PC-3 (cell line): ENCODE results near the gene WWC2. TPM values are rescaled to one million over a fixed set of nuclear protein-coding genes. Genes with fewer than 3 reads are reported as not detected.

Experiments
- ATAC-seq: fragments of 200-7000 bp; cut with Tn5 transposase; 2 replicates; pipeline ENCODE4 v1.9.1; 2020; ENCODE audit warnings: mild to moderate bottlenecking, moderate library complexity
- BruUV-seq: library from RNA; stranded (reverse); fragments of 400-500 nt; replicated peaks from 2 replicates; lab custom pipeline; 2021; lab: Mats Ljungman, UMichigan
- CTCF ChIA-PET: fragments of 300-600 bp; sonication (Branson Sonifier 250); formaldehyde crosslinking; loops from one replicate; lab custom pipeline; 2022; ENCODE audit warnings: antibody characterized with exemption; lab: Charles Lee
- POLR2A ChIA-PET: fragments of 300-600 bp; sonication (Branson Sonifier 250); formaldehyde crosslinking; loops from one replicate; lab custom pipeline; 2022; ENCODE audit warnings: antibody characterized with exemption; ENCODE audit not compliant: unreplicated experiment; lab: Charles Lee
- DNase-seq: peaks from one replicate; pipeline ENCODE4 v3.0.0-alpha.2; 2015
- H2AFZ ChIP-seq: fragments of 300-600 bp; sonication (generic); 2 replicates; pipeline ENCODE4 v1.6.0; 2016; ENCODE audit warnings: antibody characterized with exemption, low read length
- H3F3A ChIP-seq: fragments of 300-600 bp; sonication (generic); one replicate; pipeline ENCODE4 v1.6.0; 2017; ENCODE audit warnings: antibody characterized with exemption, low read length, control low read depth, mild to moderate bottlenecking; ENCODE audit not compliant: unreplicated experiment
- H3K27ac ChIP-seq: fragments of 300-600 bp; sonication (generic); 2 replicates; pipeline ENCODE4 v1.5.1; 2016; ENCODE audit warnings: mild to moderate bottlenecking, low read length
- H3K27me3 ChIP-seq: fragments of 300-600 bp; sonication (generic); 2 replicates; pipeline ENCODE4 v1.6.1; 2016; ENCODE audit warnings: low read length, mixed read lengths
- H3K36me3 ChIP-seq: fragments of 300-600 bp; sonication (generic); 2 replicates; pipeline ENCODE4 v1.6.1; 2016; ENCODE audit warnings: low read depth, mixed run types, low read length, mixed read lengths
- H3K4me1 ChIP-seq: fragments of 300-600 bp; sonication (generic); 2 replicates; pipeline ENCODE4 v1.5.1; 2016; ENCODE audit warnings: low read length; ENCODE audit not compliant: insufficient read depth
- H3K4me2 ChIP-seq: fragments of 300-600 bp; sonication (generic); 2 replicates; pipeline ENCODE4 v1.6.0; 2016; ENCODE audit warnings: low read length
- H3K4me3 ChIP-seq: fragments of 300-600 bp; sonication (generic); 2 replicates; pipeline ENCODE4 v1.5.1; 2016; ENCODE audit warnings: mild to moderate bottlenecking, low read length, mixed read lengths
- H3K79me2 ChIP-seq: fragments of 300-600 bp; sonication (generic); 2 replicates; pipeline ENCODE4 v1.6.1; 2017; ENCODE audit warnings: low read length, mixed read lengths
- H3K9ac ChIP-seq: fragments of 300-600 bp; sonication (generic); 2 replicates; pipeline ENCODE4 v1.6.0; 2016; ENCODE audit warnings: mild to moderate bottlenecking, low read length
- H3K9me2 ChIP-seq: fragments of 300-600 bp; sonication (generic); replicated peaks from 2 replicates; pipeline ENCODE4 v1.6.1; 2016; ENCODE audit warnings: mixed run types, low read length, mixed read lengths
- H3K9me3 ChIP-seq: fragments of 300-600 bp; sonication (generic); 2 replicates; pipeline ENCODE4 v1.6.1; 2016; ENCODE audit warnings: low read length, mixed read lengths
- H4K20me1 ChIP-seq: fragments of 300-600 bp; sonication (generic); 2 replicates; pipeline ENCODE4 v1.6.1; 2016; ENCODE audit warnings: low read length, mixed read lengths
- EZH2 ChIP-seq: fragments of 300-600 bp; sonication (generic); IDR thresholded peaks from one replicate; pipeline ENCODE4 v1.6.1; 2017; ENCODE audit warnings: antibody characterized with exemption, mild to moderate bottlenecking, low read length; ENCODE audit not compliant: unreplicated experiment
- EZH2phosphoT487 ChIP-seq: fragments of 300-600 bp; sonication (generic); IDR thresholded peaks from 2 replicates; pipeline ENCODE4 v1.6.1; 2018; ENCODE audit warnings: mild to moderate bottlenecking, antibody characterized with exemption, low read length, borderline replicate concordance
- intact Hi-C: fragments of 100-400 bp; cut with micrococcal nuclease; formaldehyde crosslinking; loops from 2 replicates; pipeline ENCODE4 v1.9.0; 2023
- total RNA-seq: library from RNA; depleted of rRNA; stranded (reverse); fragments of >200 nt; gene quantifications from 2 replicates; pipeline ENCODE4 v1.2.3, GENCODE V29; 2014
- TF ChIP-seq, protein P1 (sequence below): fragments of 300-600 bp; sonication (generic); conservative IDR thresholded peaks from 2 replicates; pipeline ENCODE4 v1.5.1; 2017; ENCODE audit warnings: antibody characterized with exemption, low read depth, mild to moderate bottlenecking, low read length

WWC2 gene
- total RNA-seq, 1 experiment from 2014 or later: 15.8 TPM

DNA sequence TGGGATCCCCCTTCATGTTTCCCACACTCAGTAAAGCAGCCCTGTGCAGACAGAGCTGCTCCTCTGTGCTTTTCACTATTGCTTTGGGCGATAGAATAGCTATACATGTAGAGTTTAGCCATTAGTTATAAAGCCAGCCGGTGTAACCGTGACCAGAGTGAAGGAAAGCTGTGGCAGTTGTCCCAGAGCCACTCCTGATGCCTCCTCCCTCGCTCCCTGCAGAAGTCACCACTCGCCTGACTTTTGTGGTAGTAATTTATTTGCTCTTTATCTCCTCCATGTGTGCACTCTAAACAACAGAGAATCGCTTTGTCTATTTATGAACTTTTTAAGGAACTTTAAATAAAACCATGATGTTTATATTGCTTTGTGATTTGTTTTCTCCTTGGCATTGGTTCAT, 41.8 kb upstream of the WWC2 start:
- TF ChIP-seq, protein P1, sequence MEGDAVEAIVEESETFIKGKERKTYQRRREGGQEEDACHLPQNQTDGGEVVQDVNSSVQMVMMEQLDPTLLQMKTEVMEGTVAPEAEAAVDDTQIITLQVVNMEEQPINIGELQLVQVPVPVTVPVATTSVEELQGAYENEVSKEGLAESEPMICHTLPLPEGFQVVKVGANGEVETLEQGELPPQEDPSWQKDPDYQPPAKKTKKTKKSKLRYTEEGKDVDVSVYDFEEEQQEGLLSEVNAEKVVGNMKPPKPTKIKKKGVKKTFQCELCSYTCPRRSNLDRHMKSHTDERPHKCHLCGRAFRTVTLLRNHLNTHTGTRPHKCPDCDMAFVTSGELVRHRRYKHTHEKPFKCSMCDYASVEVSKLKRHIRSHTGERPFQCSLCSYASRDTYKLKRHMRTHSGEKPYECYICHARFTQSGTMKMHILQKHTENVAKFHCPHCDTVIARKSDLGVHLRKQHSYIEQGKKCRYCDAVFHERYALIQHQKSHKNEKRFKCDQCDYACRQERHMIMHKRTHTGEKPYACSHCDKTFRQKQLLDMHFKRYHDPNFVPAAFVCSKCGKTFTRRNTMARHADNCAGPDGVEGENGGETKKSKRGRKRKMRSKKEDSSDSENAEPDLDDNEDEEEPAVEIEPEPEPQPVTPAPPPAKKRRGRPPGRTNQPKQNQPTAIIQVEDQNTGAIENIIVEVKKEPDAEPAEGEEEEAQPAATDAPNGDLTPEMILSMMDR: no peak
- TF ChIP-seq EZH2phosphoT487 (no peak), EZH2 (no peak)

DNA sequence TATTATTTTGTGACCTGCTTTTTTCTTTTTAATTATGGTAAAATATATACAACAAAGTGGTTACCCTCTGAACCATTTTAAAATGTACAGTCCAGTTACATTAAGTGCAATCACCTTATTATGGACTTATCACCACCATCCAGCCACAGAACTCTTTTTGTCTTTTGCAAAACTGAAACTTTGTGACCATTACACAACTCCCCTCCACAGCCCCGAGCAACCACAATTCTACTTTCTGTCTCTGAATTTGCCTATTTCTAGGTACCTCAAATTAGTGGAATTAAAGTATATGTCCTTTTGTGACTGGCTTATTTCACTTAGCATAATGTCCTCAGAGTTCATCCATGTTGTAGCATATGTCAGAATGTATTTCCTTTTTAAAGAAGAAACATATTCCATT, 39.3 kb upstream of the WWC2 start:
- no peaks in the 10 kb centered on the region for H4K20me1 ChIP-seq
- DNase-seq (no peak), ATAC-seq (no peak)
- no peaks in the 10 kb centered on the region for H3F3A ChIP-seq
- H3K79me2 ChIP-seq: no peaks in the 10 kb centered on the region
- no peak overlapping the region for H2AFZ ChIP-seq
- no peak overlapping the region for H3K4me3 ChIP-seq
- intact Hi-C loops: no loop called here
- H3K27me3 ChIP-seq: no peaks in the 10 kb centered on the region
- ChIA-PET CTCF (no interaction called here), POLR2A (no interaction called here)
- H3K4me2 ChIP-seq: no peak overlapping the region
- no peaks in the 10 kb centered on the region for H3K36me3 ChIP-seq
- H3K9me3 ChIP-seq: no peaks in the 10 kb centered on the region
- TF ChIP-seq, protein P1: no peak
- TF ChIP-seq EZH2phosphoT487: no peak
- no peak for TF ChIP-seq EZH2
- no peak overlapping the region for H3K27ac ChIP-seq
- no TSS peak for BruUV-seq
- no peak overlapping the region for H3K9ac ChIP-seq
- H3K4me1 ChIP-seq: no peaks in the 10 kb centered on the region
- no peaks in the 10 kb centered on the region for H3K9me2 ChIP-seq

More for the DNA sequence above, 41.8 kb upstream of the WWC2 start:
- DNase-seq: no peak
- no peaks in the 10 kb centered on the region for H3K9me3 ChIP-seq
- ATAC-seq: peak; percentile 22; the same call in 1 of the 2 replicates
- H3K9ac ChIP-seq: no peak overlapping the region
- H3K27me3 ChIP-seq: no peaks in the 10 kb centered on the region
- POLR2A ChIA-PET: no interaction called here
- H3K4me2 ChIP-seq: no peak overlapping the region
- H3K9me2 ChIP-seq: no peaks in the 10 kb centered on the region
- CTCF ChIA-PET: no interaction called here
- no peak overlapping the region for H2AFZ ChIP-seq
- H3K27ac ChIP-seq: no peak overlapping the region
- H3K79me2 ChIP-seq: no peaks in the 10 kb centered on the region
- H3F3A ChIP-seq: no peaks in the 10 kb centered on the region
- intact Hi-C loops: no loop called here
- H4K20me1 ChIP-seq: no peaks in the 10 kb centered on the region
- no peak overlapping the region for H3K4me3 ChIP-seq
- no peaks in the 10 kb centered on the region for H3K36me3 ChIP-seq
- H3K4me1 ChIP-seq: no peaks in the 10 kb centered on the region
- no TSS peak for BruUV-seq

DNA sequence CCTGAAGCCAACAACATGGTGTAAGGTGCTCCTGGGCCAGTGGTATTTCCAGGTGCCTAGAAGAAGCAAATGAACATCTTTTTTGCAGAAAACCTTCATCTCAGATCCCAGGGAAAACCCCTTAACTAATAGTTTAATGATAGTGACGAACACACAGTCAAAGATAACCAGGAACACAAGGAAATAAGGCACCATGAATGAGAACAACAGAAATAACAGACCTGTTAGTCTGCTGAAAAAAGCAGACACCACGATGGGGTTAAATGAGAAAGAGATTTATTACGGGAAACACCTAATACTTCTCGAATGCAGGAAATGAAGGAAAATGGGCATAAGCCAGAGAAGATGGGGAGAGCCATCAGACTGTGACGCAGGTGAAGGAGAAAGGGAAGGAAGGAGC, 30.6 kb upstream of the WWC2 start:
- Histone ChIP-seq H3K9me2 (no peaks in the 10 kb centered on the region), H3K4me2 (no peak overlapping the region), H3K27ac (no peak overlapping the region), H3K9ac (no peak overlapping the region), H3F3A (no peaks in the 10 kb centered on the region), H4K20me1 (no peaks in the 10 kb centered on the region), H3K4me3 (no peak overlapping the region), H2AFZ (no peak overlapping the region), H3K27me3 (no peaks in the 10 kb centered on the region), H3K79me2 (no peaks in the 10 kb centered on the region), H3K9me3 (no peaks in the 10 kb centered on the region), H3K4me1 (no peaks in the 10 kb centered on the region), H3K36me3 (no peaks in the 10 kb centered on the region)
- no TSS peak for BruUV-seq
- no peak for ATAC-seq
- CTCF ChIA-PET: no interaction called here
- POLR2A ChIA-PET: interaction anchor here (0.6 kb wide), 1 partner anchor 195 kb away, joined by 4 read pairs; no protein-coding TSS in a partner anchor
- TF ChIP-seq EZH2phosphoT487 (no peak), EZH2 (no peak)
- TF ChIP-seq, protein P1: no peak
- intact Hi-C loops: no loop called here
- no peak for DNase-seq
